HG02943 (cell line): ENCODE data around the gene PIN1.

Experiments used
- ATAC-seq: cut with Tn5 transposase; IDR thresholded peaks from one replicate; pipeline ENCODE4 v1.9.1; 2021; ENCODE audit warnings: mild to moderate bottlenecking, low read depth, moderate library complexity; ENCODE audit not compliant: unreplicated experiment

The PIN1 gene

DNA sequence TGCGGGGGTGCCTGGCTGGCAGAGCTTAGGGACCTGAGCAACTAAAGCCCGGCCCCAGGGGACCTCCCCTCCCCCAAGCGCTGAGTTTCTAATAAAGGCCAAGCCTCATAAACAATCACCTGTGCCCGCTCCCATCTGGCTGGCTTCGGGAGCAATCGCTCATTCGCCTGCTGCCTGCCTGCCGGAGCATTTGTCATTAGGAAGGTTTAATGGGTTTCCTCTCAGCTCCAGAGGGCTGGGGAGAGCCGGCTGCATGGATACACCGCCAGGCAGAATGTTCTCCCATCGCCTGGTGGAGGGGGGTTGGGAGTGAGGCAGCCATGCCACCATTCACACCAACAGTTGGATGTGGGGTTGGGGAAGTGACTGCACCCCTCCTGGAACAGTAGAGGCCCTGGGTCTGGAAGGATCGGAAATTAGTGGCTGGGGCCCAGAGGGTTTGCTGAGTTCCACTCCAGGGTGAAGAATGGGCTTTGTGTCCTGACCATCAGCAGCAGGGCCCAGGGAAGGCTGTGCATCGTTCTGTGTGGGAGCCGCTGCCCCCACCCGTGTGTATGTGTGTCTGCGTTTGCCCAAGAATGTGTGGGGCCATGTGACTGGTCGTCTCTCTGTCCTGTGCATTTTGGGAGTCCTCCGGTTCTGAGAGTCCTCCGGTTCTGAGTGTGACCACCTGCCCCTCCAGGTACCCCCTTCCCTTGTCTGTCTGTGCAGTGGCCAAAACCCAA lies 15.3 kb downstream of the PIN1 start:
- ATAC-seq: no peak

GRCh38 chr19:9854282-9854846 lies 19.2 kb downstream of the PIN1 start:
- ATAC-seq: no peak

- no peak for ATAC-seq
Observed at GRCh38 chr19:9856609-9857008, 21.5 kb downstream of the PIN1 start.

GRCh38 chr19:9857076-9857721 lies 22.1 kb downstream of the PIN1 start:
- no peak for ATAC-seq

- no peak for ATAC-seq
Observed at GRCh38 chr19:9857920-9858746, 23.0 kb downstream of the PIN1 start.

GRCh38 chr19:9858766-9859165 lies 23.6 kb downstream of the PIN1 start:
- no peak for ATAC-seq

DNA sequence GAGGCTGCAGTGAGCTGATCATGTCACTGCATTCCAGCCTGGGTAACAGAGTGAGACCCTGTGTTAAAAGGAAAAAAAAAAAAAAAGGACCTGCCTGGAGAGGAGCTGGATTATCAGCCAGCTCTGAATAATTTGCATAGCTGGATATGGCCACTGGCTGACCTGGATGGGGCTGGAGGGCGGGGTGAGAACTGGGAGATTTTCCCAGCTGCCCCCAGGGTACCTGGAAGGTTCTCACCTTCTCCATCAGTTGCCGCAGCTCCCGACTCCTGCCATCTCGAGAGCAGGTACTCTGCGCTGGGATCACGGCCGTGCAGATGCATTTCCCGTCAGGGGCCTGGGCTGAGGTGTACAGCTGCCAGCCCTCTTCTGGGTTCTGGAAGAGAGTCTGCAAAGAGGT lies 25.3 kb downstream of the PIN1 start:
- no peak for ATAC-seq

DNA sequence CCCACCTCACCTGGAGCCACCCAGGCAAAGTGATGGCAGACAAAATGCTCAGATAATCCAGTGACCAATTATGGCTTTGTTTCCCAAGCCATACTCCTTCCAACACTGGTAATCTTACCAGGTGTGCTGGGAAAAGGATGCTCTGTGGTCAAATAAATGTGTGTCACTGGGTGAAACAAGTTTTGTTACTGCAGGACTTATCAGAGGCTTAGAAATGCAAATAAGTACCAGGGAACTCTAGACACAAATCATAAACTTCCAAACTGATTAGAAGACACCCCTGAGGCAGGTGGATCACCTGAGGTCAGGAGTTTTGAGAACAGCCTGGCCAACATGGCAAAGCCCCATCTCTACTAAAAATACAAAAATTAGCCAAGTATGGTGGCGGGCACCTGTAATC lies 26.4 kb downstream of the PIN1 start:
- ATAC-seq: no peak

- ATAC-seq: no peak
Observed at GRCh38 chr19:9862938-9863337, 27.8 kb downstream of the PIN1 start.

DNA sequence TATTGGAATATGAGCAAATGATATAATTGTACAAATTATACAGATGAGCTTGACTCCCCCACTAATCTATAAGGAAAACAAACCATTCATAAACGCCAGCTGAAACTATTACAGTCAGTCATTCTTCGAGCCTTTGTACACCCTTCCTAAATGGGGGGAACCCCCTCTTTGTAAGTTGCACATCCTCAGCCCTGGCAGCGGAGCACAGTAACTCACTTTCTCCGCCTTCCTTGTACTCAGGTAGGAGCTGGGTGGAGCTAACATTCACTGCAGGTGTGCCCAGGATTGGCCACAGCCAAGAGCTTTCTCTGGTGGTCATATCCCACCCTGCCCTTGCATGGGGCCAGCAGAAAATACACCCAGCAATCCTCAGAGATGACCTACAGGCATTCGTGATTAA lies 28.6 kb downstream of the PIN1 start:
- ATAC-seq: no peak

- ATAC-seq: no peak
Observed at GRCh38 chr19:9865732-9866501, 30.8 kb downstream of the PIN1 start.

GRCh38 chr19:9868983-9869617 lies 34.0 kb downstream of the PIN1 start:
- no peak for ATAC-seq

- ATAC-seq: no peak
Observed at GRCh38 chr19:9871626-9872338, 36.7 kb downstream of the PIN1 start.

DNA sequence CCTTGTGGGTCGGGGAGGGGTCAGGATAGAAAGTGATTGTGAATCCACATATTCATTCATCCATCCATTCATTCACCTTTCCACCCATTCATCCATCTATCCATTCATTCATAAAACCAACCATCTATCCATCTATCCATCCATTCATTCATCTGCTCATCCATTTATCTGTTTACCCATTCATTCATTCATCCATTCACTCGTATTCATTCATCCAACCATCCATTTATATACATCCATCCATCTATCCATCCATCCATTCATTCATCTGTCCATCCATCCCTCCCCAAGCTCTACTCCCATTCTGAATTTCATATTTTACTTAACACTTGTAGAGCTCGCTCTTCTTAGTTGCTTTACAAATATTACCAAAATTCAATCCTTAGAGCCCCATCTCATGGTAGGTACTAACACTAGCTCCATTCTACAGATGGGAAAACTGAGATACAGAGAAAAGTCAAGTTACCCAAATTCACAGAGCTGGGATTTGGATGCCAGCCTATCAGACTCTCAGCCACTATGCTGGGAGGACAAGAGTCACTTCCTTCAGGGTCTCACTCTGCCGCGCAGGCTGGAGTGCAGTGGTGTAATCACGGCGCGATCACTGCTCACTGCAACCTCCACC lies 37.6 kb downstream of the PIN1 start:
- ATAC-seq: no peak

DNA sequence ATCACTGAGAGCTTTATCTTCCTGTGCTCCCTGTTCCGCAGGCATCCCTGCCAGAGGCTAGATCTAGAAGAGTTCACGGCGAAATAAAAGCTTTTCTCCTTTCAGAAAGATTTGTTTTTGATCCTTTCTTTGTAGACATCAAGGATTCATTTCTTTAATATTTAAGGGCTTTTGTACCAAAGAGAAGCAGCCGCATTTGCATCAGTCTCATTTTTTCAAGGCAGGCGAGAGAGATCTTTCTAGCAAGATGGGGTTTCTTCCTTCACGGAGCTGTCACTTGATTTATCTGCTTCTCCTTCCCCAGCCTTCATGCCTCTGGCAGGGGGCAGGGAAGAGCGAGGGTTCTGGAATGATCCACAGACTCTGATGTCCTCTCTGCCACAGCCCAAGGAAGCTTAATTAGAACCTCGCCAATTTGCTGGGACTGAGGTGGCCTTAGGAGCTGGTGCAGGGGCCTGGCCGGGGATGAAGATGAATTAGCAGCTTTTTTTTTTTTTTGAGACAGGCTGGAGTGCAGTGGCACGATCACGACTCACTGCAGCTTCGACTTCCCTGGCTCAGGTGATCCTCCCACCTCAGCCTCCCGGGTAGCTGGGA lies 40.0 kb downstream of the PIN1 start:
- ATAC-seq: no peak

- ATAC-seq: no peak
Observed at GRCh38 chr19:9875796-9876195, 40.7 kb downstream of the PIN1 start.

GRCh38 chr19:9877780-9878510 lies 42.8 kb downstream of the PIN1 start:
- ATAC-seq: no peak
